GM21390 (cell line): ENCODE data around the gene LAIR1.

ENCODE experiments used
- ATAC-seq: cut with Tn5 transposase; IDR thresholded peaks from one replicate; pipeline ENCODE4 v1.9.1; 2021; ENCODE audit not compliant: unreplicated experiment

Gene LAIR1

GRCh38 chr19:54319892-54320670 lies 44.6 kb downstream of the LAIR1 start:
- no peak for ATAC-seq

- no peak for ATAC-seq
These were observed 45.7 kb downstream of the LAIR1 start for GRCh38 chr19:54319049-54319448.

- ATAC-seq: no peak
These were observed 46.8 kb downstream of the LAIR1 start for GRCh38 chr19:54317965-54318240.

- ATAC-seq: no peak
These were observed 47.4 kb downstream of the LAIR1 start for GRCh38 chr19:54317108-54317964.

GRCh38 chr19:54316746-54317107 lies 48.0 kb downstream of the LAIR1 start:
- ATAC-seq: no peak

GRCh38 chr19:54315956-54316355 lies 48.8 kb downstream of the LAIR1 start:
- no peak for ATAC-seq

GRCh38 chr19:54312436-54313377 lies 52.0 kb downstream of the LAIR1 start, which contains the start of gene LILRA5:
TSS of gene LILRA5 (minus strand) at chr19:54313166. CDS start at chr19:54313019, 147 bp downstream.
- ATAC-seq: no peak

GRCh38 chr19:54312011-54312410 lies 52.7 kb downstream of the LAIR1 start:
- no peak for ATAC-seq

GRCh38 chr19:54311486-54311885 lies 53.2 kb downstream of the LAIR1 start:
- ATAC-seq: no peak

GRCh38 chr19:54310543-54310942 lies 54.2 kb downstream of the LAIR1 start:
- no peak for ATAC-seq

- no peak for ATAC-seq
These were observed 54.9 kb downstream of the LAIR1 start for GRCh38 chr19:54309811-54310210.

- no peak for ATAC-seq
These were observed 57.2 kb downstream of the LAIR1 start for GRCh38 chr19:54307389-54308020.

- no peak for ATAC-seq
These were observed 59.6 kb downstream of the LAIR1 start for GRCh38 chr19:54305141-54305540.

- ATAC-seq: no peak
These were observed 62.5 kb downstream of the LAIR1 start for GRCh38 chr19:54302257-54302656.
